Inferior parietal cortex (tissue), 1 donor: Measurements from ENCODE around the gene DNAH7.

Source experiments
- DNase-seq: peaks from one replicate; pipeline ENCODE4 v3.0.0-alpha.2; 2016; ENCODE audit errors: extremely low spot score

Gene DNAH7

GRCh38 chr2:196077821-196078220 is 9.2 kb upstream of the DNAH7 start:
- no peak for DNase-seq

GRCh38 chr2:196076778-196077568 is 8.3 kb upstream of the DNAH7 start:
- DNase-seq = no peak

- DNase-seq = no peak
Measured at GRCh38 chr2:196075196-196075595, 6.6 kb upstream of the DNAH7 start.

GRCh38 chr2:196074631-196075030 is 6.0 kb upstream of the DNAH7 start:
- no peak for DNase-seq

GRCh38 chr2:196073521-196073920 is 4.9 kb upstream of the DNAH7 start:
- no peak for DNase-seq

- DNase-seq = no peak
Measured at GRCh38 chr2:196067088-196067382, 1.6 kb downstream of the DNAH7 start.

- DNase-seq = peak; percentile 72
Measured at GRCh38 chr2:196066291-196067087, 2.1 kb downstream of the DNAH7 start.

- DNase-seq = no peak
Measured at GRCh38 chr2:196063773-196064172, 4.9 kb downstream of the DNAH7 start.

- no peak for DNase-seq
Measured at GRCh38 chr2:196059491-196059960, 9.1 kb downstream of the DNAH7 start.

- no peak for DNase-seq
Measured at GRCh38 chr2:196054631-196055030, 14.0 kb downstream of the DNAH7 start.

- DNase-seq = no peak
Measured at GRCh38 chr2:196046123-196046917, 22.3 kb downstream of the DNAH7 start.

GRCh38 chr2:196041786-196042185 is 26.9 kb downstream of the DNAH7 start:
- DNase-seq = no peak

GRCh38 chr2:196040218-196040617 is 28.4 kb downstream of the DNAH7 start:
- DNase-seq = no peak

- no peak for DNase-seq
Measured at GRCh38 chr2:196036442-196036841, 32.2 kb downstream of the DNAH7 start.

GRCh38 chr2:196018037-196018436 is 50.6 kb downstream of the DNAH7 start:
- DNase-seq = no peak

- no peak for DNase-seq
Measured at GRCh38 chr2:196012314-196012713, 56.3 kb downstream of the DNAH7 start.

- no peak for DNase-seq
Measured at GRCh38 chr2:196000551-196000950, 68.1 kb downstream of the DNAH7 start.

- no peak for DNase-seq
Measured at GRCh38 chr2:195998070-195998469, 70.6 kb downstream of the DNAH7 start.

GRCh38 chr2:195995499-195995898 is 73.1 kb downstream of the DNAH7 start:
- no peak for DNase-seq

- no peak for DNase-seq
Measured at GRCh38 chr2:195993623-195994022, 75.0 kb downstream of the DNAH7 start.

- DNase-seq = peak; percentile 9
Measured at GRCh38 chr2:195985741-195986140, 82.9 kb downstream of the DNAH7 start.
